ENCODE data around the gene CDKAL1.

DNA sequence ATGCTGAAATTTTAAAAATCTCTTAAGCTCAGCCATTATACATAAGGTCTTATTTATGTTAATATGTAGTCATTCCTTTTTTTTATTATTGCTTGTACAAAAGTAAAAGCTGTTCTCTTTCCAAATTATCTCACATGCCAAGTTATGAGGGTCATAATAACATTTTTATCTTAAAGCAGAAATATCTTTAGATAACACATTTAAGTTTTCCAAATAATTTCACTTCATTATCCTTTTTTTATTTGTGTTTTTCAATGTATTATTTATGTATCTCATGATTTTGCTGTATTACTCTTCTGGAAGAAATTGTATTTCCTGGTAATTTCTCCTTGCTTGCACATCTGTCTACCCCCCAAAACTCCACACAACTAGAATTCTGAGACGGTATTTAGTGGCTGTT is 598.2 kb downstream of the CDKAL1 start:
- TF ChIP-seq, protein P1, sequence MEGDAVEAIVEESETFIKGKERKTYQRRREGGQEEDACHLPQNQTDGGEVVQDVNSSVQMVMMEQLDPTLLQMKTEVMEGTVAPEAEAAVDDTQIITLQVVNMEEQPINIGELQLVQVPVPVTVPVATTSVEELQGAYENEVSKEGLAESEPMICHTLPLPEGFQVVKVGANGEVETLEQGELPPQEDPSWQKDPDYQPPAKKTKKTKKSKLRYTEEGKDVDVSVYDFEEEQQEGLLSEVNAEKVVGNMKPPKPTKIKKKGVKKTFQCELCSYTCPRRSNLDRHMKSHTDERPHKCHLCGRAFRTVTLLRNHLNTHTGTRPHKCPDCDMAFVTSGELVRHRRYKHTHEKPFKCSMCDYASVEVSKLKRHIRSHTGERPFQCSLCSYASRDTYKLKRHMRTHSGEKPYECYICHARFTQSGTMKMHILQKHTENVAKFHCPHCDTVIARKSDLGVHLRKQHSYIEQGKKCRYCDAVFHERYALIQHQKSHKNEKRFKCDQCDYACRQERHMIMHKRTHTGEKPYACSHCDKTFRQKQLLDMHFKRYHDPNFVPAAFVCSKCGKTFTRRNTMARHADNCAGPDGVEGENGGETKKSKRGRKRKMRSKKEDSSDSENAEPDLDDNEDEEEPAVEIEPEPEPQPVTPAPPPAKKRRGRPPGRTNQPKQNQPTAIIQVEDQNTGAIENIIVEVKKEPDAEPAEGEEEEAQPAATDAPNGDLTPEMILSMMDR (IDR thresholded peaks at IDR 0.05; ENCODE audit: insufficient read depth, low read length), result no peak
- no peak for TF ChIP-seq REST (IDR thresholded peaks at IDR 0.05; ENCODE audit: insufficient replicate concordance, low read depth)
